Natural killer cell (primary cell): ENCODE results near the gene FAM210B. TPM values are rescaled to one million over a fixed set of nuclear protein-coding genes. Genes with fewer than 3 reads are reported as not detected.

ENCODE experiments used
- ATAC-seq, 3 donors: fragments of 150-1000 bp in 2 of 3; fragments of 200-7000 bp in 1 of 3; cut with Tn5 transposase; 1 replicate in 1 of 3; 2 replicates in 2 of 3; pipeline ENCODE4 v1.10.0; 2021; ENCODE audit warnings: mild to moderate bottlenecking in 2 of 3, moderate library complexity in 2 of 3
- DNase-seq, 2 donors: peaks; one replicate each; pipeline versions ENCODE4 v3.0.0 to v3.0.0-alpha.2; 2013 to 2021; ENCODE audit warnings: mixed read lengths in 1 of 2
- H3K27ac ChIP-seq: one replicate; pipeline ENCODE4 v1.5.1; 2013; ENCODE audit warnings: mild to moderate bottlenecking, low read length
- H3K27me3 ChIP-seq: one replicate; pipeline ENCODE4 v1.6.1; 2013; ENCODE audit warnings: low read length; ENCODE audit not compliant: control insufficient read depth, insufficient read depth
- H3K36me3 ChIP-seq: one replicate; pipeline ENCODE4 v1.6.1; 2013; ENCODE audit warnings: low read length; ENCODE audit not compliant: control insufficient read depth, insufficient read depth
- H3K4me1 ChIP-seq: one replicate; pipeline ENCODE4 v1.6.1; 2013; ENCODE audit warnings: low read length; ENCODE audit not compliant: control insufficient read depth, insufficient read depth
- H3K4me3 ChIP-seq: one replicate; pipeline ENCODE4 v1.5.1; 2013; ENCODE audit warnings: low read length
- H3K9me3 ChIP-seq: one replicate; pipeline ENCODE4 v1.6.1; 2013; ENCODE audit warnings: low read length; ENCODE audit not compliant: control insufficient read depth, insufficient read depth
- H3K27ac Mint-ChIP-seq, 2 donors: one replicate each; pipeline ENCODE4 v1.8.0; 2022; ENCODE audit warnings: mild to moderate bottlenecking in 2 of 2, mixed read lengths in 2 of 2, moderate library complexity in 1 of 2
- H3K27me3 Mint-ChIP-seq, 2 donors: one replicate each; pipeline ENCODE4 v1.8.0; 2022; ENCODE audit warnings: low read depth in 2 of 2, mixed read lengths in 2 of 2
- H3K36me3 Mint-ChIP-seq: one replicate; pipeline ENCODE4 v1.8.0; 2022; ENCODE audit warnings: mixed read lengths
- H3K4me1 Mint-ChIP-seq, 2 donors: one replicate each; pipeline ENCODE4 v1.8.0; 2022; ENCODE audit warnings: mixed read lengths in 2 of 2
- H3K4me3 Mint-ChIP-seq: one replicate; pipeline ENCODE4 v1.8.0; 2022; ENCODE audit warnings: mild to moderate bottlenecking, moderate library complexity, mixed read lengths
- H3K9me3 Mint-ChIP-seq, 2 donors: one replicate each; pipeline ENCODE4 v1.8.0; 2022; ENCODE audit warnings: mixed read lengths in 2 of 2
- WGBS: methylation state at CpG from one replicate; pipeline ENCODE4 v1.1.7; 2013; ENCODE audit warnings: missing lambda C conversion rate; ENCODE audit not compliant: insufficient coverage; 5-methylcytosine and 5-hydroxymethylcytosine counted together
- intact Hi-C: fragments of 100-400 bp; cut with micrococcal nuclease; formaldehyde crosslinking; loops from one replicate; pipeline ENCODE4 v1.14.2; 2022
- total RNA-seq, 4 donors: library from RNA; stranded (reverse); fragments of 120-200 nt in 1 of 4; gene quantifications; one replicate each; pipeline versions ENCODE4 v1.2.3 to v1.2.4, GENCODE V29; 2013 to 2022
- TF ChIP-seq, protein P1 (sequence below): fragments of 200-600 bp; IDR thresholded peaks from one replicate; pipeline ENCODE4 v1.8.0; 2022; ENCODE audit warnings: antibody characterized with exemption

FAM210B gene
- total RNA-seq, 3 donors from 2014 or later (not counting 1 experiment from before 2014, with no cell fraction given) = 6.4 to 11.5 (median 8.8) TPM

- DNase-seq (peak in 1 of 2 donors; percentile 21), ATAC-seq (peak; percentile 78 to 91 (median 84))
- no peaks in the 10 kb centered on the region for H3K9me3 Mint-ChIP-seq
- H3K4me3 Mint-ChIP-seq = no peak overlapping the region
- H3K27ac ChIP-seq = no peak overlapping the region
- H3K4me1 ChIP-seq = no peaks in the 10 kb centered on the region
- H3K4me1 Mint-ChIP-seq = peaks cover 12 to 18% of the 10 kb centered on the region in 2 donors
- peaks cover under 1% of the 10 kb centered on the region for H3K36me3 ChIP-seq
- H3K27me3 Mint-ChIP-seq = no peaks in the 10 kb centered on the region
- no peaks in the 10 kb centered on the region for H3K27me3 ChIP-seq
- TF ChIP-seq, protein P1, sequence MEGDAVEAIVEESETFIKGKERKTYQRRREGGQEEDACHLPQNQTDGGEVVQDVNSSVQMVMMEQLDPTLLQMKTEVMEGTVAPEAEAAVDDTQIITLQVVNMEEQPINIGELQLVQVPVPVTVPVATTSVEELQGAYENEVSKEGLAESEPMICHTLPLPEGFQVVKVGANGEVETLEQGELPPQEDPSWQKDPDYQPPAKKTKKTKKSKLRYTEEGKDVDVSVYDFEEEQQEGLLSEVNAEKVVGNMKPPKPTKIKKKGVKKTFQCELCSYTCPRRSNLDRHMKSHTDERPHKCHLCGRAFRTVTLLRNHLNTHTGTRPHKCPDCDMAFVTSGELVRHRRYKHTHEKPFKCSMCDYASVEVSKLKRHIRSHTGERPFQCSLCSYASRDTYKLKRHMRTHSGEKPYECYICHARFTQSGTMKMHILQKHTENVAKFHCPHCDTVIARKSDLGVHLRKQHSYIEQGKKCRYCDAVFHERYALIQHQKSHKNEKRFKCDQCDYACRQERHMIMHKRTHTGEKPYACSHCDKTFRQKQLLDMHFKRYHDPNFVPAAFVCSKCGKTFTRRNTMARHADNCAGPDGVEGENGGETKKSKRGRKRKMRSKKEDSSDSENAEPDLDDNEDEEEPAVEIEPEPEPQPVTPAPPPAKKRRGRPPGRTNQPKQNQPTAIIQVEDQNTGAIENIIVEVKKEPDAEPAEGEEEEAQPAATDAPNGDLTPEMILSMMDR = no peak
- 17% methylated on average over 1 of the region's 1 CpG for WGBS
- no peaks in the 10 kb centered on the region for H3K9me3 ChIP-seq
- no peak overlapping the region for H3K27ac Mint-ChIP-seq
- no peak overlapping the region for H3K4me3 ChIP-seq
- no peaks in the 10 kb centered on the region for H3K36me3 Mint-ChIP-seq
- intact Hi-C loops = no loop called here
Observed at GRCh38 chr20:56373942-56374341, 15.2 kb downstream of the FAM210B start.

DNA sequence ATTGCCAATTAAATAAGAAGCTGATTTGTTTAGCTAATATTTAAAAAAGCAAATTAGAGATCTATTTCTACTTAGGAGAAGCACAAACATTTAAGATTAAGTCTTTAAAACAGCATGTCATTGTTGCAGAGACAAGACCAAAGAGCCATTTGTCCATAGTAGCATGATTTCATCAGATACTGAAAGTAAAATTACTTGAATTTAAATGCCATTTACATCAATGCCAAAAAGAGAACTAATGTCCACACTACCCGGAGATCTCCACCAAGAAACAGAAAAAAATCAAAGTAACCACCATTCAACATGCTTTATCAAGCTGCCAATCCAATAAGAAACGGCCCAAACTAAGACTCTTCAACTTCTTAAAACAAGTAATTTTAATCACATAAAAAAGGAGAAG, 17.6 kb downstream of the FAM210B start:
- Mint-ChIP-seq H3K27ac (peak overlapping the region in 1 of 2 donors; percentile 10), H3K36me3 (no peaks in the 10 kb centered on the region), H3K27me3 (no peaks in the 10 kb centered on the region), H3K4me3 (no peak overlapping the region), H3K9me3 (no peaks in the 10 kb centered on the region), H3K4me1 (peaks cover 12 to 18% of the 10 kb centered on the region in 2 donors)
- no peaks in the 10 kb centered on the region for H3K4me1 ChIP-seq
- WGBS = 51% methylated on average over 2 of the region's 2 CpGs
- intact Hi-C loops = no loop called here
- no peaks in the 10 kb centered on the region for H3K36me3 ChIP-seq
- H3K27ac ChIP-seq = no peak overlapping the region
- no peaks in the 10 kb centered on the region for H3K27me3 ChIP-seq
- TF ChIP-seq, protein P1 = no peak
- ATAC-seq (no peak), DNase-seq (no peak)
- H3K4me3 ChIP-seq = no peak overlapping the region
- H3K9me3 ChIP-seq = no peaks in the 10 kb centered on the region

- no peak overlapping the region for H3K27ac Mint-ChIP-seq
- TF ChIP-seq, protein P1 = no peak
- H3K36me3 ChIP-seq = no peaks in the 10 kb centered on the region
- WGBS = 84% methylated on average over 2 of the region's 3 CpGs
- no peaks in the 10 kb centered on the region for H3K9me3 Mint-ChIP-seq
- no peaks in the 10 kb centered on the region for H3K27me3 ChIP-seq
- H3K4me3 Mint-ChIP-seq = no peak overlapping the region
- intact Hi-C loops = no loop called here
- peaks cover 7 to 11% of the 10 kb centered on the region in 2 donors for H3K4me1 Mint-ChIP-seq
- no peak overlapping the region for H3K4me3 ChIP-seq
- H3K36me3 Mint-ChIP-seq = no peaks in the 10 kb centered on the region
- no peak overlapping the region for H3K27ac ChIP-seq
- no peaks in the 10 kb centered on the region for H3K9me3 ChIP-seq
- H3K27me3 Mint-ChIP-seq = no peaks in the 10 kb centered on the region
- H3K4me1 ChIP-seq = no peaks in the 10 kb centered on the region
- DNase-seq (no peak), ATAC-seq (no peak)
Observed at GRCh38 chr20:56378386-56378785, 19.6 kb downstream of the FAM210B start.

DNA sequence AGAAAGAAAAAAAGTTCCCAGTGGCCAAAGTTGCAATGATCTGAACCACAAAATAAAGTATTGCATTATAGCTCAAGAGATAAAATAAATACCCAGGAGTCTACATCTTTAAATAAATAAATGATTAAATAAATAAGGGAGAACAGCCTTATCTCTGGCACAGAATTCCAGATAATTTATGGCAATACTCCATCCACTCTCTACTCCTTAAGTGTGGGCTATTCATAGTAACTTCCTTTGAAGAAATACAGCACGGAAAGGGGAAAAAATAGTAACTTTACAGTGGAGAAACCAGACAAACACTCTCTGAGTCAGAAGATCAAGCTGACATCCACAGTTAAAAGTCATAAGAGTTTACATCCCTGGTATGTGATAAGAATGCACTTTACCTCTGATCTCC, 21.6 kb downstream of the FAM210B start:
- ATAC-seq = no peak
- TF ChIP-seq, protein P1 = no peak
- Mint-ChIP-seq H3K4me1 (peaks cover 5 to 7% of the 10 kb centered on the region in 2 donors), H3K27me3 (no peaks in the 10 kb centered on the region), H3K4me3 (no peak overlapping the region), H3K27ac (no peak overlapping the region), H3K9me3 (no peaks in the 10 kb centered on the region), H3K36me3 (no peaks in the 10 kb centered on the region)
- intact Hi-C loops = no loop called here
- Histone ChIP-seq H3K4me3 (no peak overlapping the region), H3K9me3 (no peaks in the 10 kb centered on the region), H3K27me3 (no peaks in the 10 kb centered on the region), H3K36me3 (no peaks in the 10 kb centered on the region), H3K27ac (no peak overlapping the region), H3K4me1 (no peaks in the 10 kb centered on the region)
- DNase-seq = no peak
- 80% methylated on average over 1 of the region's 1 CpG for WGBS
